LNCaP clone FGC (cell line): ENCODE data around the gene SLC10A3.

Source experiments
- DNase-seq: peaks from one replicate; pipeline ENCODE4 v3.0.0-alpha.2; 2011; ENCODE audit warnings: low read depth
- H3K4me3 ChIP-seq: 2 replicates; pipeline ENCODE4 v1.5.1; 2011; ENCODE audit warnings: mild to moderate bottlenecking, low read depth, low read length, control low read depth
- TF ChIP-seq, protein P1 (sequence below): IDR thresholded peaks from 2 replicates; pipeline ENCODE4 v1.5.1; 2012; ENCODE audit warnings: mild to moderate bottlenecking; ENCODE audit not compliant: control insufficient read depth, insufficient read depth; ENCODE audit errors: extremely low read depth

SLC10A3 gene

GRCh38 chrX:154462396-154462795 lies 28.0 kb downstream of the SLC10A3 start:
- no peak overlapping the region for H3K4me3 ChIP-seq
- TF ChIP-seq, protein P1, sequence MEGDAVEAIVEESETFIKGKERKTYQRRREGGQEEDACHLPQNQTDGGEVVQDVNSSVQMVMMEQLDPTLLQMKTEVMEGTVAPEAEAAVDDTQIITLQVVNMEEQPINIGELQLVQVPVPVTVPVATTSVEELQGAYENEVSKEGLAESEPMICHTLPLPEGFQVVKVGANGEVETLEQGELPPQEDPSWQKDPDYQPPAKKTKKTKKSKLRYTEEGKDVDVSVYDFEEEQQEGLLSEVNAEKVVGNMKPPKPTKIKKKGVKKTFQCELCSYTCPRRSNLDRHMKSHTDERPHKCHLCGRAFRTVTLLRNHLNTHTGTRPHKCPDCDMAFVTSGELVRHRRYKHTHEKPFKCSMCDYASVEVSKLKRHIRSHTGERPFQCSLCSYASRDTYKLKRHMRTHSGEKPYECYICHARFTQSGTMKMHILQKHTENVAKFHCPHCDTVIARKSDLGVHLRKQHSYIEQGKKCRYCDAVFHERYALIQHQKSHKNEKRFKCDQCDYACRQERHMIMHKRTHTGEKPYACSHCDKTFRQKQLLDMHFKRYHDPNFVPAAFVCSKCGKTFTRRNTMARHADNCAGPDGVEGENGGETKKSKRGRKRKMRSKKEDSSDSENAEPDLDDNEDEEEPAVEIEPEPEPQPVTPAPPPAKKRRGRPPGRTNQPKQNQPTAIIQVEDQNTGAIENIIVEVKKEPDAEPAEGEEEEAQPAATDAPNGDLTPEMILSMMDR = no peak
- no peak for DNase-seq

DNA sequence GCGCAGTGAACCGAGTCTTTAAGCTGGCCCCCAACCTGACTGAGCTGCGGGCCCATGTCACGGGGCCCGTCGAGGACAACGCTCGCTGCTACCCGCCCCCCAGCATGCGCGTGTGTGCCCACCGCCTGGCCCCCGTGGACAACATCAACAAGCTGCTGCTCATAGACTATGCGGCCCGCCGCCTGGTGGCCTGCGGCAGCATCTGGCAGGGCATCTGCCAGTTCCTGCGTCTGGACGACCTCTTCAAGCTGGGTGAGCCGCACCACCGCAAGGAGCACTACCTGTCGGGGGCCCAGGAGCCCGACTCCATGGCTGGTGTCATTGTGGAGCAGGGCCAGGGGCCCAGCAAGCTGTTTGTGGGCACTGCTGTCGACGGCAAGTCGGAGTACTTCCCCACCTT lies 30.1 kb downstream of the SLC10A3 start:
- no peak overlapping the region for H3K4me3 ChIP-seq
- TF ChIP-seq, protein P1 = no peak
- DNase-seq = no peak

DNA sequence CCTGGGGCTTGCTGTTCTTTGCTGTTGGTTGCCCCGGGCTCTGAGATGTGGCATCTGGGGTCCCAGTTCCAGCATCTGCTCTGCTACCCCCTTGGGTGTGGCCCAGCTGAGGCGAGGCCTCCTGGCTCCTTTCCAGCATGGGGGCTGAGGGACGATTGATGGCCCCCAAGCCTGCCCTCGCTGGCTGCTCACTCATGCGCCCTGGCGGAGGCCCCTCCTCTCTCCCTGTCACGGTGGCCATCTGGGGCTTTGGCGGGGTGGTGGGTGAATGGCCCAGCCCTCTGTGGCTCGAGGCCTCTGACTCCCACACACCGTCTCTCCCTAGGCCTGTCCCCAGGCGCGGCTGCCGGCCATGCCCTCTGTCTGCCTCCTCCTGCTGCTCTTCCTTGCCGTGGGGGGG lies 30.6 kb downstream of the SLC10A3 start:
- DNase-seq = no peak
- TF ChIP-seq, protein P1 = no peak
- no peak overlapping the region for H3K4me3 ChIP-seq

DNA sequence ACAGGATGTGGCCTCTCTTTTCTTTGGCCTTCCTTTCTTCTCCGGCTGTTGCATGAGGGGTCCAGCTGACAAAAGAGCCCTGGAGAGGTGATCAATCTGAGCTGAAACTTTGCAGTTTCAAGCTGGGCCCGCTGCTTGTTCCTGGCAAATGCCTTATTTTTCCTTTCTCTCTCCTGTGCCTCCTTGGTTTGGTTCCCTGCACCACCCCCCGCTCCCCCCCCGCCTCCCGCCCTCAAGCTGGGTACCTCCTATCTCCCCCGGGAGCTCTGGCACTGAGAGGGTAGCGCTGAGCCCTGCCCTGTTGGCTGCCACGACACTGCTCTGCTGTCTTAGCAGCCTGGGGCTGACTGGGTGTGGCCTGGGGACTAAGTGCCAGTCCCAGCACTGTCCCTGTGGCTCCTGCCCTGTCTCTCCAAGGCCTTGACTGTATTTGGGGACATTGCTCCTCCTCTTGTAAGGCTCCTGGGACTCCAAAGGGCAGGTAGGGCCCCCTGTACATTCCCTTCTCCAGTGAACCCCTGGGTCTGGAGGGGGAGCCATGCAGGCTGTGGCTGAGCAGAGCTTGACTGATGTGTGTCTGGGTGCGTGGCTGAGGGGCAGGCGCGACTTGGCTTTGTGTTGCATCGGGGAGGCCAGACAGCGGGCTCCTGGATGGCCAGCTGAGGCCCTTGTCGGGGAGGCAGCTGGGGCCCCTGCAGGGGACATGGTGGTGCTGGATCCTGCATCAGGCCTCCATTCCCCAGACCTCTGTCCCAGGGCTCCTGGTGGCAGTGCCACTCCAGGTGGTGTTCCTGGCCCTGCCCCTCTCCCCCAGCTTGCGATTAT lies 31.3 kb downstream of the SLC10A3 start:
- DNase-seq = no peak
- TF ChIP-seq, protein P1 = no peak
- peak overlapping the region; percentile 59 for H3K4me3 ChIP-seq

- TF ChIP-seq, protein P1 = no peak
- DNase-seq = no peak
- peak within 1 kb of the TSS; percentile 59 for H3K4me3 ChIP-seq
Measured at GRCh38 chrX:154458116-154458953, 32.1 kb downstream of the SLC10A3 start, which contains the start of gene PLXNA3. Gene PLXNA3 (plus strand): TSS chrX:154458281. CDS start chrX:154460184, 1,903 bp downstream.

DNA sequence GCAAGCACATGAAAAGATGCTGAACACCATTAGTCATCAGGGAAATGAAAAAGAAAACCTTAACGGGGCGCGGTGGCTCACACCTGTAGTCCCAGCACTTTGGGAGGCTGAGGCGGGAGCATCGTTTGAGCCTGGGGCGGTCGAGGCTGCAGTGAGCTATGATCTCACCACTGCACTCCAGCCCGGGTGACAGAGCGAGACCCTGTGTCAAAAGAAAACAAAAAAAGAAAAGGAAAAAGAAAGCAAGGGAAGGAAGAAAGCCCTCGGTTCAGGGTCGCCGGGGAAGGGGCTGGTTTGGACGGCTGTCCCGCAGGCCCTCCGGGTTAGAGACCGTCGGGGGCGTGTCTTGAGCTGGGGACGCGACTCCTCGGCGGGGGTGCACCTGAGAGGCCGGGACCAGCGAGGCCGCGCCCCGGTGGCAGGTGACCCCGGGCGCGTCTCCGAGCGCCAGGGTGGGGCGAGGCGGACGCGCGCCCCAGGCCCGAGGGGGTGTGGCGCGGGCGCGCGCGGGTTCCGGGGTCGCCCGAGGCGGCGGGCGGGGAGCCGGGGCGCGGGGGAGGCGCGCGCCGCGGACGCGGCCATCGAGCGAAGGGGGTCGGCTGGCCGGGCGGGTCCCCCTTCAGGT lies 32.8 kb downstream of the SLC10A3 start:
- TF ChIP-seq, protein P1 = no peak
- no peak for DNase-seq
- peak overlapping the region; percentile 44 for H3K4me3 ChIP-seq
